ENCODE measurements around the gene UMODL1. TPM values are rescaled to one million over a fixed set of nuclear protein-coding genes. Genes with fewer than 3 reads are reported as not detected.

UMODL1 gene
- total RNA-seq, 1 donor from 2014 or later, result not detected

DNA sequence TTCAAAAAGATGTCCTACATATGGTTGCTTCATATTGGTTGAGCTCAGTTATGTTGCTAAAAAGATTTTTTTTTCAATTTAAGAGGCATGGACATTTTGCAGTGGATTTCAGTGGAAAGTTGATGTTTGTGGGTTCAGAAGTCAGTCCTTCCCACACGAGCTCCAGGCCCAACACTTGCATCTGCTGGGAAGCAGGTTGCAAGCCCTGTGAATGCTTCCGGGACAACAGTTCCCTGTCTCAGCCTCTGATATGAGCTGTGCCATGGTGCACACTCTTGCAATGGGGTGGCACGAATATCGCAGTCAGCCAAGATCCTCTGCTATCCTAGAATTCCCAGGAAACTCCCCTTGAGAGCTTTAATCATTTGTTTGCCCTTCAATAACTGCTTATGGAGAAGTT lies 117.5 kb downstream of the UMODL1 start:
- no peak for DNase-seq (ENCODE audit: low read depth in 2 of 2)

DNA sequence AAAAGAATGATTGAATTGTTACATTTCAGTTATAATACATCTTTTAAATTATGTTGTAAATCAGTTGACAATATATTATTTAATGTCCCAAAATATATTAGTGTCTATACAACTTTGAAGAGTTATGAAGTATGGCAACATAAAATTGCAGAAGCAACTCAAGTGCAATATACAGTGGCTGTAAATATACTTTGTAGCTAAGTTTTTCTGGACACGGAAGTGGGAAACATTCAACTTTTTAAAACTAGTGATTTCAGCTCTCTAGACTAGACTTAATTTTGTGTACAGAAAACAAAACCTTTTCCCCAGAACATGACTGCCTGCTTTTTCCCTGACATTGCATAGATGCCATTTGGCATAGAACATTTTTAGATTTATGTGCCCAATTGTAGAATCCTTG lies 118.3 kb downstream of the UMODL1 start:
- no peak for DNase-seq (ENCODE audit: low read depth in 2 of 2)

- DNase-seq (ENCODE audit: low read depth in 2 of 2), result no peak
These were observed 118.9 kb downstream of the UMODL1 start for GRCh38 chr21:42189860-42190485.

DNA sequence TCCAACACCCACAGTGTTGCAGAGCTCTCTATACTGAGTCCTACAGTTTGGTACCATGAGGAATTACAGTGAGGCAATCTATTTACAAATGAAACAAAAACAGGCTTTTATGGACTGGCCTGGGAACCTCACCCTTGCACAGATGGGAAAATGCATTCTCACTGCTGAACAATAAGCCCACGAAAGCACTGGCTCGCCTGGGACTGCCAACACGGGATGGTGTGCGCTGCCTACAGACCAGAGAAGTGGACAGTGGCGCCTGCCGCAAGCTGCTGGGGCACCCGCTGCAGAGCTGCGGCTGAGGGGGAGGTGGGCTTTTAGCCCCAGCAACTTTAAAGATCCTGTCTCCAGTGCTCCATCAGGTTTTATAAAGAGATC lies 119.4 kb downstream of the UMODL1 start:
- DNase-seq (ENCODE audit: low read depth in 2 of 2), result no peak

GRCh38 chr21:42191064-42191463 lies 119.9 kb downstream of the UMODL1 start:
- no peak for DNase-seq (ENCODE audit: low read depth in 2 of 2)

DNA sequence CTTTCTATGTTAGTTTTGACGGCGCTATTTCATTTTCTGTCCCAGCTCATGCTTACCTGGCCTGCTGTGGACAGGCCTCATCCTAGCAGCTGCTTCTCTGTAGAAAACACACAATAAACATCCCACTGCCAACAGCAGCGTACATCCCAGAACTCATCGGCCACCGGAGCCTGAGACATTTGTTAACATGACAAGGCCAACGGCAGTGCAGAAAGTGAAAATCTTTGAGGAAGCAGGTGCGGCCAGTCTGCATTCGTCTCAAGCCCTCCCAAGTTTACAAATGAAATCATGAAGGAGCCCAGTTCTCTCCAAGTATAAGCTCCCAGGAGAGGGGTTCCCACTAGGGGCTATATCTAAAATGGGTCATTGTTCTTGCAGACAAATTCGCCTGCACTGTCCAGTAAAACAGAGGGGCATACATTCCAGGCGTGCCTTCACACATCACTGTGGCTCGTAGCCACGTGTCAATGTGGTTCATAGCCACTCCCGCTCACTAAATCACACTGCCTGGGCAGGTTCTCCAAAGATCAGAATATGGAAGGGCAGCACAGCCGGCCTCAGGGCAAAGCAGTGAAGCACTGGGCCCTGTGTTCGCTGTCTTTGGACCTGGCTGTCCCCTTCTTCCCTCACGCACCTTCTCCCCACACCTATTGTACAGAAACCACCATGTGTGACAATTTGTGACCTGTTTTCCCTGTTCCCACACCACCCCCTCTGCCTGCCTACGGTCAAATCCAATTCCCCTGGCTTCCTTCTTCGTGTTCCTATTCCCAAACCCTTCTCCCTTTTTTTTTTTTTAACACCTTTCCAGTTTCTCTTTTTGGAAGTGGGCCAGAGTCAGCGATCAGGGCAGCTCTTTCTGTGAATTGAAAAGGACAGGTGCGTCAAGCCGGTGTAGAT lies 120.8 kb downstream of the UMODL1 start:
- no peak for DNase-seq (ENCODE audit: low read depth in 2 of 2)

Other genes starting within 250 kb of the UMODL1 start
- 2.8 and 4.4 TPM in 2 replicates for gene PRDM15, start 192.0 kb upstream of the UMODL1 start, total RNA-seq
- gene C2CD2, start 117.3 kb upstream of the UMODL1 start, total RNA-seq, result 25.5 and 33.9 TPM in 2 replicates
- gene ZBTB21, start 61.0 kb upstream of the UMODL1 start, total RNA-seq, result 3.0 and 4.2 TPM in 2 replicates
- 62.9 and 141 TPM in 2 replicates for gene ABCG1, start 147.8 kb downstream of the UMODL1 start, total RNA-seq
- gene TFF3, start 244.1 kb downstream of the UMODL1 start, total RNA-seq, result 204 and 290 TPM in 2 replicates

All from dermis microvascular lymphatic vessel endothelial cell (primary cell).